ENCODE data around the gene CD151.

The CD151 gene

DNA sequence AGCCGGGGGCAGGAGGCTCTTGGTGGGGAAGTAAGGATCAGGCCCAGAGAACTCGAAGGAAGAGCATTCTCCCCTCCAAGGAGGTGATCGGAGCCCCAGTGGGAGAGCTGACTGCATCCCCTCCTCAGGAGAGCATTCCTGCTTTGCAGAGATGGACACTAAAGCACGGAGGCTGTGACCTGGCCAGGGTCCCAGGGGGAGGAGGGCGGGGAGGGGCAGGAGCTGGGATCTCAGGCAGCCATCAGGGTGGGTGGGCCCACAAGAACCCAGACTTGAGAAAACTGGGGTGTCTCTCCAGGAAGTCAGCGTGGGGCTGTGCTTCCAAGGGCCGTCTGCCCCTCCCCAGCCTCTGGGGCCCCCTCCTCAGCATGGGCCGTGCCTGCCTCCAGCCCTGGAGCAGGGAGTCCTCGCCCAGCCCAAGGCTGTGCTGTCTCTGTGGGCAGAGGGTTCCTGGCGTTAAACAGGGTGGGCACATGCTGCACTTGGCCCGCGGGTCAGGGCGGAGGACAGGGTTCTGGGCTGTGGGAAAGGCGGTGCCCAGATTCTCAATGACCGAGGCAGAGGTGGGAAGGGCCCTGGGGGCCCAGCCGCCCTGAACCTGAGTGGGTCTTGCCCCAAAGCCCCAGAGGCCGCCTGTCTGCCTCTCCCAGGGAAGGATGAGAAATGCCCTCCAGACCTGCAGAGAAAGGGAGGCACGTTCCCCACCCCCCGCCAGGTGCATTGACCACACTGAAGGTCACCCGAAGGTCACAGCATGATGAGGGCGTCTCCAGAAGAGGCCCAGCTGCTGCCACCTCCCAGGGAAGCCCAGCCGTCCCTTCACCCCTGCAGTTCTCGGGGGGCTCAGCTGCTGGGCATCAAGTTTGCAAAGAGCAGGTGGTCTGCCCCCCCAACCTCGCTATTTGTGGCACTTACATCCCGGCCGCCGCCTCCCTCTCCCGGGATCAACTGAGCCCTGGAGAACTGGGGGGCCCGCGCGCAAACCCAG, 43.5 kb upstream of the CD151 start:
- DNase-seq, result no peak
- H3K4me1 ChIP-seq, result no peaks in the 10 kb centered on the region
- peaks cover 2% of the 10 kb centered on the region; the same call in 1 of the 2 replicates for H3K36me3 ChIP-seq
- H3K27me3 ChIP-seq, result no peaks in the 10 kb centered on the region
- H3K9me3 ChIP-seq, result no peaks in the 10 kb centered on the region
- peak overlapping the region; percentile 58 for H3K4me3 ChIP-seq (ENCODE audit: low read depth, low read length)
- no peak for TF ChIP-seq CTCF (IDR thresholded peaks at IDR 0.05; ENCODE audit: low read depth, low read length)

DNA sequence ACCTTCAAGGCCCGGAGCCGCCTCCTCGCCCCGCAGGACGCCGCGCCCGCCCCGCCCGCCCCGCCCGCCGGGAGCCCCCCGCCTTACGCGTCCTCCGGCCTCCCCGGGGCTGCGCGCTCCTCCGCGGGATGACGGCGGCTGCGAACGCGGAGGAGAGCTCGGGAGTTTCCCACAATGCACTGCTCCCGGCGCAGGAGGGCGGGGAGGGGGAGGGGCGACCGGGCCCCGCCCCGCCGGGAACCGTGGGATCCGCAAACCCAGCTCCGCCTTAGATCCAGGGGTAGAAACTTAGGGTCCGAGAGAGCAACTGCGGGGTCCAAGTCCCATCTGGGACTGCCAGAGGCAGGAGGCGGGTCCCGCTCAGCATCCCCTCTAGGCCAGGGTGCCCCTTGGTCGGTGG, 42.8 kb upstream of the CD151 start, which contains the start of gene CEND1:
CEND1 (minus strand) TSS at position 148 of the 400 bp plus-strand sequence. CDS start 1,514 bp downstream, outside the sequence.
- DNase-seq, result peak; percentile 67
- Histone ChIP-seq H3K4me1 (no peaks in the 10 kb centered on the region), H3K4me3 (ENCODE audit: low read depth, low read length) (peak within 1 kb of the TSS; percentile 58), H3K36me3 (peaks cover 7% of the 10 kb centered on the region; the same call in 1 of the 2 replicates), H3K9me3 (no peaks in the 10 kb centered on the region), H3K27me3 (no peaks in the 10 kb centered on the region)
- no peak for TF ChIP-seq CTCF (IDR thresholded peaks at IDR 0.05; ENCODE audit: low read depth, low read length)

DNA sequence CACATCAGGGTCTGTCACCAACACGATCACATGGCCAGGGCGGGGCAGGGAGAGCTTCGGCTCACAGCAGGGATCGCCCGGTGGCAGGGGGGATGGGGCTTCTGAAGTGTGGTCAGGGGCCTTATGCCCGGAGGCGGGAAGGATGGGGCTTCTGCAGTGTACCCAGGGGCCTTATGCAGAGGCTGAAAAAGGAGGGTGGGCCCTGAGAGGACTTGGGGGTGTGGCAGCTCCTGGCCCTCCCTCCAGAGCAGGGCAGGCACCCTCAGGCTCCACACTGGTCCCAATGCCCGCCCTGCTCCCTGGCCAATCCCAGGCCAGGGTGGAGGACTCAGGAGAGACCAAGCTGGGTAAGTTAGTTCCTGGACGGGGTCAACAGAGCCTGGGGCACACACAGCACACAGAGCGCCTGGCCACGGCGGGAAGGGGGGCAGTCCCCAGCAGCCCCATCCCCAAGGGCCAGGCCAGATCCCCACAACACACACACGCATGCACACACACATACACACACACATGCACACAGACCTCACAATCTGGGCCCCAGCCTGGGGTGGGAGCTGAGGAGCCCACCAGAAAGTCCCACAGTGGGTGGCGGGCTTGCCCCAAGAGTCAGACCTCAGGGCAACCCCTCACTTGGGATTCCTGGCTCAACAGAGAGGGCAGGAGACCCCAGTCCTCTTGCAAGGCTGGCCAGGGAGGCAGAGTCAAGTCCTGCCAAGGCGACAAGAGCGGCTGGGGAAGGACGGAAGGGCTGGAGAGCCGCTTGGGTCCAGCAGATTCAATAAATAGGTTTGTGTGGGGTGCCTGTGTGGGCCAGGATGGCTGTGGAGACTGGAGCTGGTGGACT, 41.8 kb upstream of the CD151 start:
- Histone ChIP-seq H3K27me3 (no peaks in the 10 kb centered on the region), H3K4me1 (no peaks in the 10 kb centered on the region), H3K36me3 (peaks cover 7% of the 10 kb centered on the region; the same call in 1 of the 2 replicates), H3K9me3 (no peaks in the 10 kb centered on the region), H3K4me3 (ENCODE audit: low read depth, low read length) (no peak overlapping the region)
- DNase-seq, result peak; percentile 42
- TF ChIP-seq CTCF (IDR thresholded peaks at IDR 0.05; ENCODE audit: low read depth, low read length), result no peak

DNA sequence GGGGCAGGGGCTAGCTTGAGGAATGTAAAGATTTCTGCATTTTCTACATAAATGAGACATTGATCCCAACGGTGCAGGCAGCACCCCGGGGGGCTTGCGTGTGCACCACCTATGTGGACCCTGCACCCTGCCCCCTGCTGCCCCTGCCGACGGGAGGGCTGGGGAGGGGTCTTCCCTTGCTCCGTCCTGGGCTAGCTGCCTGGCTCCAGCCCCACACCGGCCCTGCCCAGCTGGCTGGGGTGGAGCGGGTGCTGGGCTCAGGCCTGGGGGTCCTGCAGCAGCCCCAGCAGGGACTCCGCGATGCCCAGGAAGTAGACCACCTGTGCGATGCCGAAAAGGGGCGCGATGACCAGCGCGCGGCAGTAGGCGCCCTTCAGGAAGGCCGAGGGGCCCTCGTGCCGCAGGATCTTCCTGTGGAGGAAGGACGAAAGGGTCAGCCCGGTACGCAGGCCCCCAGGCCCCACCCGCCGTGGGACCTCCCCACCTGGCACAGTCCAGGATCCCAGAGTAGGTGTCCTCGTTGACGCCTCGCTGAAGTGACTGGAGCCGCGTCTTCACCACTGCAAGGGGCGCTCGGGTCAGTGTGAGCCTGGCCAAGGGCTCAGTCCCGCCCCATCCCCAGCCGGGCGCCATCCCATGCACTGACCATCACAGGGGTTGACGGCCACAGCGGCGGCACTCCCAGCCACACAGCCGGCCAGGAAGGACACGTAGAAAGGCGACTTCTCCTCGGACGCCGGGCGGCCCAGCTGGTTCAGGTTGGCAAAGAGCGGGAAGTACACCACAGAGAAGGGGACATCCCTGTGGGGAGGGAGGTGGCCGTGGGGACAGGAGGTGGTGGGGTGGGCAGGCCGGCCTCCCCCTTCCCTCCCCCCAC, 40.9 kb upstream of the CD151 start:
- no peak for TF ChIP-seq CTCF (IDR thresholded peaks at IDR 0.05; ENCODE audit: low read depth, low read length)
- H3K4me1 ChIP-seq, result peaks cover 5% of the 10 kb centered on the region; the same call in 1 of the 2 replicates
- DNase-seq, result no peak
- no peaks in the 10 kb centered on the region for H3K9me3 ChIP-seq
- no peak overlapping the region for H3K4me3 ChIP-seq (ENCODE audit: low read depth, low read length)
- no peaks in the 10 kb centered on the region for H3K27me3 ChIP-seq
- peaks cover 7% of the 10 kb centered on the region; the same call in 1 of the 2 replicates for H3K36me3 ChIP-seq

DNA sequence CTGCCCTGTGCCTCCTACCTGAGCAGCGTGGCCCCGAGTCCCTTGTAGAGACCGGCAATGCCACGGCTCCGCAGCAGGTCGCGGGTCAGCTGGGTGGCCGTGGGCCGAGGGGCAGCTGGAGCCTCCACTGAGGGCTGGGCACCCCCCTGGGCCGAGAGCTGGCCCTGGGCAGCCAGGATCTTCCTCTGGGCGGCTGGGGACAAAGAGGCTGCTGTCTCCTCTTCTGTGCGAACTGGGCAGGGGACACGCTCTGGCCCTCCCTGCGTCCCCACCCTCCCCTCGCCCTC, 40.3 kb upstream of the CD151 start:
- H3K27me3 ChIP-seq, result no peaks in the 10 kb centered on the region

More for the DNA sequence above, 40.3 kb upstream of the CD151 start:
- Histone ChIP-seq H3K9me3 (no peaks in the 10 kb centered on the region), H3K4me3 (ENCODE audit: low read depth, low read length) (no peak overlapping the region), H3K4me1 (peaks cover 5% of the 10 kb centered on the region; the same call in 1 of the 2 replicates), H3K36me3 (peaks cover 7% of the 10 kb centered on the region; the same call in 1 of the 2 replicates)
- TF ChIP-seq CTCF (IDR thresholded peaks at IDR 0.05; ENCODE audit: low read depth, low read length), result no peak
- no peak for DNase-seq

Measured in BE2C (cell line).